Neural progenitor cell (in vitro differentiated cells): ENCODE data around the gene FLCN.

ENCODE experiments used
- CTCF ChIP-seq: fragments of 200-600 bp; sonication (generic); IDR thresholded peaks from 2 replicates; pipeline ENCODE4 v1.5.1; 2017; ENCODE audit warnings: antibody characterized with exemption, mild to moderate bottlenecking
- EZH2phosphoT487 ChIP-seq: fragments of 200-600 bp; sonication (generic); IDR thresholded peaks from 2 replicates; pipeline ENCODE4 v1.6.1; 2017; ENCODE audit warnings: antibody characterized with exemption

GRCh38 chr17:17213775-17214174 lies 23.2 kb downstream of the FLCN start:
- TF ChIP-seq CTCF (no peak), EZH2phosphoT487 (no peak)
